GM18858 (cell line): ENCODE measurements around the gene ZNF536.

Experiments used
- ATAC-seq: cut with Tn5 transposase; IDR thresholded peaks from one replicate; pipeline ENCODE4 v1.9.1; 2021; ENCODE audit not compliant: unreplicated experiment

Gene ZNF536

DNA sequence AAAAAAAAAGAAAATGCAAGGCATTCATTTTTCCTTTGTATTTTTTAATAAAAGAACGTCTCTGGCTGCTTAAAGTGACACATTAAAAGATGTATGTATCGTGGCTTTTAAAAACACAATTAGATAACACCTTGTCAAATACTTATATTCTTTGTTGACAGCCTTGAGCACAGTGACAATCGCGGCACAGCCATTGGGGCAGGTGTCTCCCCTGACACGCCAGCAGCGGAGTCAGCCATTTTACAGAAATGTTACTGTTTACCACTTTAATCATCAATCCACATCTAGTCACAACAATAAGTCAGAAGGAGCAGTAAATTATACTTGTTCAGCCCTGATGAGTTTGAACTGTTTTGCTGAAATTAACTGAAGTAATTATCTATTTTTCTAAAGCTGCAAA is 224.1 kb downstream of the ZNF536 start:
- no peak for ATAC-seq

DNA sequence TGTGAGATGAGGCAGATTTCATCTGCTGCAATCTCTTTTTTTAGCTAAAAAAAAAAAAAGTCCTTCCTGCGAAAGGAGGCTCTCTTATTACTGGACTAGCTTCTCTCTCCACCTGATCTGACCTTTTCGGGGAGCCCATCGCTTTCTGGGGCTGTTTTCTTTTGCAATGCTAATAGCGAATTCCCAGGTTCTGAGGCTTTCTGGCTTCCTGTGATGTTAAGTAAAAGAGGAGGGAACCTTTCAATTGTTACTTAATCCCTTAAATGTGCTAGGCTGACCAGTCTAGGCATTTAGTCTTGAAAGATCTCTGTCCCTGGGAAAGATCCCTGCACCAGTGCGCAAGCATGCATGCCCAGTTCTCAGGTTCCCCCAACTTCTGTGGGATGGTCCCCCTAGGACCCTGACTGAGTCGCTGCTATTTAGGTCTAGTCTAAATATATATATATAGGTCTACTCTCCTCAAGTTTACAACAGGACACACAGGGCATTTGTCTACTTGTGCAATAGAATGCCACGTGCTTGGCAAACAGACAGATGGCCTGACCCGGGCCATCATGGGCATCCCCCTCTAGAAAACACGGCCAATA is 224.7 kb downstream of the ZNF536 start:
- no peak for ATAC-seq

- ATAC-seq, result no peak
Measured at GRCh38 chr19:30598688-30599087, 226.5 kb downstream of the ZNF536 start.

DNA sequence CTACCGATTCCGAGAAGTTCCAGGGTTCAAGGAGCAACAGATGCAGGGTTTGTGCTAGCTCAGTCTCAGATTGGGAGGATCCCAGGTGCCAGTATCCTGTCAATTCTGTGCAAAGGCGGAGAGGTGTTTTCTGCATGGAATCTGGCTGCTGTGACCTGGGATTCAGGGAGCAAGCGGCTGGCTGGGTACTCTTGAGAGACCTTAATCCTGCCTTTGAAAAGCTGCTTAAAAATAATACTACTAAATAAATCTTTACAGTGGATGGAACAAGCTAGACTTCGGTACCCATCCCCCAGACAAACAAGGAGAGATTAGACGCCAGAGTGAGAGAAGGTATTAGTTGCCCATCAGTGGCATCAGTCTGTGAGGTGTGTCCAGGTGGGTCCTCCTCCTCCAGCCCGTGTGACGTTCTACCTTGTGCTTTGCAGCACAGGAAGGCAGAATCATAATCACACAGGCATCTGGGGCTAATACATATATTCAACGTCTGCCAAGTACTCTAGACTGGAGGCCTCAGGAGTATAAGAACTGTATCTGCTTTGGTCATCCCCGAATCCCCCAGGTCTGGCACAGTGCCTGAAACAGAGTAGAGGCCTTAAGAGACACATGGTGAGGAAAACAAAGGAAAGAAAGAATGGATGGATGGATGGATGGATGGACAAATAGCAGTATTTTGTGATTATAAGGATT is 230.6 kb downstream of the ZNF536 start:
- no peak for ATAC-seq

DNA sequence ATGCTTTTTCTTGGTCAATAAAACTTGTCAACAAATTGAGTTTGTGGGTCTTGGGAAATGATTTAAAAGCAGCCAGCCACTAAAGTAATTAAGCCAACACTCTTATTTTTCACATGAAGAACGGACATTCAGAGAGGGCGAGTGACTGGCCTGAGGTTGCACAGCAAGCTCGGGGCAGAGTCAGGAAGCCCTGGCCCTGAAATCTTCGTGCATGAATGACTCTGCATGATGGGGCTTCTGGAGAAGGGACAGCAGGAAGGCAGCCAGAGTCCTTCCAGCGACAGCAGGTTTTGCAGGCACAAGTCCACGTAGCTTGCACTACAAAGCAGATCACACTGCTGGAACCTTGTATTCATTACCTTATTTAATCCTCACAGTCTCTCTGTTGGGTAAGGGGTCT is 232.5 kb downstream of the ZNF536 start:
- ATAC-seq, result no peak

GRCh38 chr19:30605333-30605732 is 233.1 kb downstream of the ZNF536 start:
- ATAC-seq, result no peak

DNA sequence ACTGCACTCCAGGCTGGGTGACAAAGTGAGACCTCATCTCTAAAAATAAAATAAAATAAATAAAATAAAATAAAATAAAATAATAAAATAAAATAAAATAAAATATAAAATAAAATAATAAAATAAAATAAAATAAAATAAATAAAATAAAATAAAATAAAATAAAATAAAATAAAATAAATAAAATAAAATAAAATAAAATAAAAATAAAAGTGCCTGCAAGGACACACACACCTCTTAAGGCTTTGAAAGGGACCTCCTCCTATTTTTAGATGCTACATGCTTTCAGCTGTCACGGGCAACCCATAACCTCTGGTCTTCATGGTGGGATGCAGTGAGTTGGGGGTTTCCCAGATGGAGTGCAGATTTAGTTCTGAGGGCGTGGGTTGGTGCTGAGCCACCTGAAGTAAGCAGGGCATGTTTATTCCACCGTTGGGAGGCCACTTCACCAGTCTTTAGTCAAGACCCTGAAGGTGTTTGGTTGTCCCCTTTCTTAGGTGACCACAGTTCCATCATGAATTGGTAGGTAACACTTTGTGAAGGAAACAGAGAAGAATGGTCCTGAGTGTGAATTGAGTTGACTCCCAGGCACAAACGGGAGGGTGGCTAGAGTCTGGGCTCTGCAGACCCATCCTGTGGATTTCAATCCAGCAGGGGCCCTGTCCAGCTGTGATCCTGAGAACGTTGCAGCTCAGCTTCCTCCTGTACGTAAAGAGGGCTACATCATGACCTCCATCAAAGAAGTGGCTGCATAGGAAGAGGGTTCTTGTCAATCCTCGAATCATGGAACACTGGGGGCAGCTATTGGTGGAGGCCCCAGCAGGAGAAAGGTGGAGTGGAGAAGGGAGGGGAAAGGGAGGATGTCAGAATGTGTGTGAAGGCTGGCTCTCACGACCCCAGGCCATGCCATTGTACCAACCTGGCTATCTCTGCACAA is 234.2 kb downstream of the ZNF536 start:
- ATAC-seq, result no peak
